Measurements from ENCODE around the gene CDC25A.

GRCh38 chr3:48143992-48144391, 44.2 kb downstream of the CDC25A start:
- TF ChIP-seq ZBTB44 (CRISPR knock-in tag; IDR thresholded peaks at IDR 0.05) = no peak
- TF ChIP-seq JUNB (CRISPR knock-in tag; IDR thresholded peaks at IDR 0.05; ENCODE audit: borderline replicate concordance) = no peak
- TF ChIP-seq PHF8 (CRISPR knock-in tag; IDR thresholded peaks at IDR 0.05) = no peak
- TF ChIP-seq, protein P1, sequence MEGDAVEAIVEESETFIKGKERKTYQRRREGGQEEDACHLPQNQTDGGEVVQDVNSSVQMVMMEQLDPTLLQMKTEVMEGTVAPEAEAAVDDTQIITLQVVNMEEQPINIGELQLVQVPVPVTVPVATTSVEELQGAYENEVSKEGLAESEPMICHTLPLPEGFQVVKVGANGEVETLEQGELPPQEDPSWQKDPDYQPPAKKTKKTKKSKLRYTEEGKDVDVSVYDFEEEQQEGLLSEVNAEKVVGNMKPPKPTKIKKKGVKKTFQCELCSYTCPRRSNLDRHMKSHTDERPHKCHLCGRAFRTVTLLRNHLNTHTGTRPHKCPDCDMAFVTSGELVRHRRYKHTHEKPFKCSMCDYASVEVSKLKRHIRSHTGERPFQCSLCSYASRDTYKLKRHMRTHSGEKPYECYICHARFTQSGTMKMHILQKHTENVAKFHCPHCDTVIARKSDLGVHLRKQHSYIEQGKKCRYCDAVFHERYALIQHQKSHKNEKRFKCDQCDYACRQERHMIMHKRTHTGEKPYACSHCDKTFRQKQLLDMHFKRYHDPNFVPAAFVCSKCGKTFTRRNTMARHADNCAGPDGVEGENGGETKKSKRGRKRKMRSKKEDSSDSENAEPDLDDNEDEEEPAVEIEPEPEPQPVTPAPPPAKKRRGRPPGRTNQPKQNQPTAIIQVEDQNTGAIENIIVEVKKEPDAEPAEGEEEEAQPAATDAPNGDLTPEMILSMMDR (CRISPR knock-in tag; IDR thresholded peaks at IDR 0.05) = no peak
- no peak for TF ChIP-seq STAT5B (CRISPR knock-in tag; IDR thresholded peaks at IDR 0.05)
- TF ChIP-seq, protein P2, sequence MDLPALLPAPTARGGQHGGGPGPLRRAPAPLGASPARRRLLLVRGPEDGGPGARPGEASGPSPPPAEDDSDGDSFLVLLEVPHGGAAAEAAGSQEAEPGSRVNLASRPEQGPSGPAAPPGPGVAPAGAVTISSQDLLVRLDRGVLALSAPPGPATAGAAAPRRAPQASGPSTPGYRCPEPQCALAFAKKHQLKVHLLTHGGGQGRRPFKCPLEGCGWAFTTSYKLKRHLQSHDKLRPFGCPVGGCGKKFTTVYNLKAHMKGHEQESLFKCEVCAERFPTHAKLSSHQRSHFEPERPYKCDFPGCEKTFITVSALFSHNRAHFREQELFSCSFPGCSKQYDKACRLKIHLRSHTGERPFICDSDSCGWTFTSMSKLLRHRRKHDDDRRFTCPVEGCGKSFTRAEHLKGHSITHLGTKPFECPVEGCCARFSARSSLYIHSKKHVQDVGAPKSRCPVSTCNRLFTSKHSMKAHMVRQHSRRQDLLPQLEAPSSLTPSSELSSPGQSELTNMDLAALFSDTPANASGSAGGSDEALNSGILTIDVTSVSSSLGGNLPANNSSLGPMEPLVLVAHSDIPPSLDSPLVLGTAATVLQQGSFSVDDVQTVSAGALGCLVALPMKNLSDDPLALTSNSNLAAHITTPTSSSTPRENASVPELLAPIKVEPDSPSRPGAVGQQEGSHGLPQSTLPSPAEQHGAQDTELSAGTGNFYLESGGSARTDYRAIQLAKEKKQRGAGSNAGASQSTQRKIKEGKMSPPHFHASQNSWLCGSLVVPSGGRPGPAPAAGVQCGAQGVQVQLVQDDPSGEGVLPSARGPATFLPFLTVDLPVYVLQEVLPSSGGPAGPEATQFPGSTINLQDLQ (CRISPR knock-in tag; IDR thresholded peaks at IDR 0.05) = no peak
- TF ChIP-seq POLR2AphosphoS5 (IDR thresholded peaks at IDR 0.05; ENCODE audit: low read depth, low read length) = no peak
